HG02981 (cell line): ENCODE data around the gene ADAD2.

Experiments used
- ATAC-seq: cut with Tn5 transposase; IDR thresholded peaks from one replicate; pipeline ENCODE4 v1.9.1; 2021; ENCODE audit warnings: mild to moderate bottlenecking, moderate library complexity; ENCODE audit not compliant: unreplicated experiment

The ADAD2 gene

GRCh38 chr16:84220851-84221250 is 29.9 kb downstream of the ADAD2 start:
- no peak for ATAC-seq

- ATAC-seq = no peak
These were observed 32.5 kb downstream of the ADAD2 start for GRCh38 chr16:84223456-84223855.

- ATAC-seq = no peak
These were observed 33.6 kb downstream of the ADAD2 start for GRCh38 chr16:84224554-84224953.

- no peak for ATAC-seq
These were observed 34.2 kb downstream of the ADAD2 start for GRCh38 chr16:84225126-84225525.

GRCh38 chr16:84225571-84225970 is 34.6 kb downstream of the ADAD2 start:
- no peak for ATAC-seq

- no peak for ATAC-seq
These were observed 35.1 kb downstream of the ADAD2 start for GRCh38 chr16:84226026-84226425.

- no peak for ATAC-seq
These were observed 36.6 kb downstream of the ADAD2 start for GRCh38 chr16:84227548-84227947.

- no peak for ATAC-seq
These were observed 37.4 kb downstream of the ADAD2 start for GRCh38 chr16:84228256-84228838.

GRCh38 chr16:84229471-84229870 is 38.5 kb downstream of the ADAD2 start:
- no peak for ATAC-seq

GRCh38 chr16:84232060-84232459 is 41.1 kb downstream of the ADAD2 start:
- ATAC-seq = no peak

GRCh38 chr16:84232969-84233368 is 42.0 kb downstream of the ADAD2 start:
- ATAC-seq = no peak

GRCh38 chr16:84233748-84234147 is 42.8 kb downstream of the ADAD2 start:
- no peak for ATAC-seq

GRCh38 chr16:84234321-84235241 is 43.6 kb downstream of the ADAD2 start:
- ATAC-seq = no peak

GRCh38 chr16:84236671-84237070 is 45.7 kb downstream of the ADAD2 start:
- ATAC-seq = no peak

- no peak for ATAC-seq
These were observed 47.2 kb downstream of the ADAD2 start for GRCh38 chr16:84237994-84238750.

GRCh38 chr16:84239141-84239769 is 48.3 kb downstream of the ADAD2 start:
- no peak for ATAC-seq

GRCh38 chr16:84239909-84240308 is 49.0 kb downstream of the ADAD2 start, which contains the start of gene KCNG4:
Gene KCNG4, minus strand, starts transcription at chr16:84240012. Its CDS starts 2,527 bp downstream, at chr16:84237485.
- no peak for ATAC-seq

GRCh38 chr16:84240455-84240854 is 49.5 kb downstream of the ADAD2 start:
- ATAC-seq = no peak

- ATAC-seq = no peak
These were observed 50.8 kb downstream of the ADAD2 start for GRCh38 chr16:84241778-84242177.

GRCh38 chr16:84242839-84243238 is 51.9 kb downstream of the ADAD2 start:
- ATAC-seq = no peak

GRCh38 chr16:84243732-84244131 is 52.8 kb downstream of the ADAD2 start:
- no peak for ATAC-seq
